Measurements from ENCODE around the gene RCAN1.
"Not testable (repeated sequence)": the region's sequence is repeated elsewhere in the genome, so short reads cannot be mapped to it uniquely, and the experiment has no call there.

Gene RCAN1

DNA sequence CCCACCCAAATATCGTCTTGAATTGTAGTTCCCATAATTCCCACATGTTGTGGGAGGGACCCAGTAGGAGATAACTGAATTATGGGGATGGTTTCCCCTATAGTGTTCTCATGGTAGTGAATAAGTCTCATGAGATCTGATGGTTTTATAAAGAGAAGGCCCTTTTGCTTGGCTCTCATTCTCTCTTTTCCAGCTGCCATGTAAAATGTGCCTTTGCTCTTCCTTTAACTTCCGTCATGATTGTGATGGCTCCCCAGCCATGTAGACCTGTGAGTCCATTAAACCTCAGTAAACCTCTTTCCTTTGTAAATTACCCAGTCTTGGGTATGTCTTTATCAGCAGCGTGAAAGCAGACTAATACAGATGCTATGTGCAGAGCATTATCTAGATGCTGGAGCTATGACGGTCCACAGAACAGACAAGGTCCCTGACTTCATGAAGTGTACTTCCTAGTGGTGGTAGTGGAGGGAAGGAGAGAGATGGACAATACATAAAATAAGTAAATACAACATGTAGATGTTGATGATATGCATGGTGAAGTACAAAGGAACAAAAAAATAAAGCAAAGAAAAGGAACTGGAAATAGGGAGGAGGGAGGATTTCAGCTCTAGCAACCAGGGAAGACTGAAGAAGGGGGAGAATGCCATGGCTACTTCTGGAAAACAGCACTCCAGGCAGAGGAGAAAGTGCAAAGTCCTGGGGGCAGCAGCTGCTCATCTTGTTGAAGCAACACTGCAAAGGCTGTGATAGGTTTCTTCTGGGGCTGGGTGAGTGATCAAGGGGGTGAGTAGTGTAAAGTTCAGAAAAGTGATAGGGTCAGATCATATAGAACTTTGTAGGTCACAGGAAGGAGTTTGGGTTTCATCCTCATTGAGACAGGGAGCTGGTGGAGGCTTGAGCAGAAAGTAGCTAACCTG is 6.8 kb upstream of the RCAN1 start:
- no peak for DNase-seq

DNA sequence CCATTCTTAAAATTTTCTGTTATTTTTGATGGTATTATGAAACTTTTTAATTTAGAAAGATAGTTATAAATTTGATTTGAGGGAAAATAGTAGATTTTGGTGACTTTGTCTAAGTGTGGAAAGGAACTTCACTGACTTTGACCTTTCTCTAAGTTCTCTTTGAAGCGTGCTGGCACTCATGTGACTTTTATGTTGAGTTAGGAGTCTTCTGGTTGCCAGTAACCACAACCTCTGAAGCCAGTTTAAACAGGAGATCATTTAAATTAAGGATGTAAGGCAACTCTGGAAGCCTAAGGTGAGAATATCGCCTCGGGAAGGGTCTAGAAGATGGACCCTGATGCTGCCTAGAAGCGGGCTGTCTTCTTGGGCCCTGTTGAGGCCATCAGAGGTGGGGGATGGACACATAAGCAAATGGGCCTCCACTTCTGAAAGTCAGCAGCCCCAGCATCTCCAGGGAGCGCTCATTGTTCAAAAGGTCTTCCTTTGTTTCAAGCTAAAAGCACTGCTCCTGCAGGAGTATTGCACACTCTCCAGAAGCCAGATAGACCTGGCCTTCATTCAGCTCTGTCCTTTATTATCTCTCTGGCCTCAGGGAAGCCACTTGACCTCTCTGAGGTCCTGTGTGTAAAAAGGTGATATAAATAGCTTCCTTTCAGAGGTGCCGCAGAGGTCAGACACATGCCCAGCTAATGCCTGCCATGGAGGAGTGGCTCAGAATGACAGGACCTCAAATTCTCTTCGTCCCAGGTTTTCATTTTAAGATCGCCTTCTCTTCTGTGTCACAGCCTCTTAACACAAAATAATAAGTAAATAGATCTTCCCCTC is 5.1 kb upstream of the RCAN1 start:
- DNase-seq, result no peak

DNA sequence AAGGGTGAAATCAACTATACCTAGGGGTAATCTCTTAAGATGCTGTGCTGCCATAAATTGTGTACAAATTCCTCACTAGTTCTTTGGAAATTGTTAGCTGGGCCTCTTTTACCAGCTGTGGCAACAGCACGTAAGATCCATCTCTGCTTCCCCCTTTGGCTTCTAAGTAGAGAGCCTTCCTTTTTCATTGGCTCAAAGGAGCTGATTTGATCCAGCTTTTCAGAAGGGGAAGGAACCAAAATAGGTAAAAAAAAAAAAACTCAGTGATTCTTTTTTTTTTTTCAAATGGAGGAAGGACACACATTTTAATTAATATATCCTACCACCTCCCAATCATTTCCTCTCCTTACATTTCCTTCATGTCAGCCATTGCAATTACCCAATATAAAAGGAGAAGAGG is 4.0 kb upstream of the RCAN1 start:
- DNase-seq, result no peak

DNA sequence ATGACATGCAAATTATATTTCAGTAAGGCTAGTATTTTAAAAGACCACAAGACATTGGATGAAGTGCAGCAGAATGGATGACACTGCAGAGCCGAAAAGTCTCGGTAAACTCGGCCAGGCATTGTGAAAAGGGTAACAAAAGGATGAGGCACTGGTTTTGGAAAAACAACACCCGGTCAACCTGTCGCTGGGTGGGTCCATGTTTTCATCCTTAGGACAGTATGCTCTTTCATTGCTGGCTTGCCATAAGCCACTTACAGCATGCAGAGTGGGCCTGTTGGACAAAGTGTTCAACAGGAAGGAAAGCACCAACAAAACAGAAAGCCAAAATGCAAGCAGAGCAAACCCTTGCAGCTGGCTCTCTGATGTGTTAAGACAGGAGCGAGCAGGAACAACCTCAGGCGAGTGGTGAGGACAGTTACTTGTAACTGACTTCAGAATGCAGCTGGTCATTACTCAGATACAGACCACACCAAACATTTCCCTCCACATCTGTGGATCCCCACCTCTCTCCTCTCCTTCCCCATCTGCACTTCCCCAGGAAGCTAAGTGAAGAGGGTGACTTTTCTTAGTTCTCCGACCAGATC is 2.9 kb upstream of the RCAN1 start:
- DNase-seq, result no peak

DNA sequence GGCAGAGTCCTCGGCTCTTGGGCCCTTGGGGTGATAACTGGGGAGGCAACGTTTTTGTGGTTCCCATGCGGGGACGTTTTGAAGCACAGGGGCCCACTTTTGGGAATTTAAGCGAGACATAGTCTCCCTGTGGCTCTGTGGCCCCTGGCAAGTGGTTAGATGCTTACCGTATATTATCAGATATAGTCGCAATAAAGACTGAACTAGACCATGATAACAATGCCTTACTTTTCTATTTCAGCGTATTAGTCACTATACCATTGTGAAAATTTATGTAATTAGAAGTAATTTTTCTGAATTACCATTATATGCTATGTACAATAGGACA is 538 bp upstream of the RCAN1 start:
- no peak for DNase-seq

DNA sequence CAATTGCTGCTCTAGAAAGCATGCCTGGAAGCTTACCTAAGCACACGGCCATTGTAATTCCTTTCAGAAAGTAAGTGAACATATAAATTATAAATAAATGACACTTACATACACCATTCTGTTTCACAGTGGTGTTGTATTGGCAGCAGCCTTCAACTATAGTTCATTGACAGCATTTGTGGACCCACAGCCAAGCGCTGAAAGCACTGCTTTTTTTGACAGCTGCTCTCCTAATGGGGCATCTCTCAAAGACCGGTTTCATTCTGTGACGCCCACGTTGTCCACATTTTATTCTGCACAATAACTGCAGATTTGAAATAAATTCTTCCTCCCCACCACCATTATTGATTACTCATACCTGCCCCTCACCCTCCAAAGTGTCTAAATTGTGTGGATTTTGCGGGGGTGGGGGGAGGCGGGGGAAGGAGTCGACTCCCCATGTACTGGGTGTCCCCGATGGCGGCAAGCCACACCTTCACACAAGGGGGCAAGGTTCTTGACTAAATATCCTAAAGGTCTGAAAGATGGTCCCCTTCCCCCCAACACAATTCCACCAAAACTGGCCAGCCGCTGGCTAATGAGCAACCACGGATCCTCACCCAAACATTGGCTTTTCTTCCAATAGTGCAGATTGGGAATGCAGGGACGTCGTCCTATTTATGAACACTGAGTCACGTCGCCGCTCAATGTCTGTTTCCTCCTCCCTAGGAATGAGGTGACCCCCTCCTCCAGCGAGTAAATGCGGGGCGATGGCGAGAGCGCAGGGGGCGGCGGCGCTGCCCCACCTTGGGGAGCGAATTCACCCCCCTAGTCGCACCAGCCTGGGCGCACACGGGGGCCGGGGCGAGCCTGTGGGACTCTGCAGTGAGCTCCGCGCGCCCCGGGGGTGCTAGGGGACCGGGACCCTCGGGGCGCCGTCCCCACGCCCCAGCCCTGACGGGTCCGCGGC is 960 bp downstream of the RCAN1 start:
- no peak for DNase-seq

DNA sequence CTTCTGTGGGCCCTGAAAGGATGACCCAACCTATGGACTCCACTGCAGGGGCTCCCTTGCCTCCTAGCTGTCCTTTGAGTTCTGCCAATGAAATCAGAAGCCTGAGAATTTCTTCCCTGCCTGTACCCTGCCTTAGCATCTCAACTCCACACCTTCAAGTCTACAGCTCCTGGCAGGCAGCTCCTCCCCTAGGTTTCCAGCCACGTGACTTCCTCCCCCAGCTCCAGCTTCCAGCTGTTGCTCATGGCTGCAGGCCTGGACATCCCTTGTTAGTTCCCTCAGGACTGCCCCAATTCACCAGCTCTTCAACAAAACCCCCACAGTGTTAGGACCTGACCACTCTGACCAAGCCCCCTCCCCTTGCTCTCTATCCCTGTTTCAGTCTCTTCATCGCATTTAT is 2.4 kb downstream of the RCAN1 start:
- no peak for DNase-seq

DNA sequence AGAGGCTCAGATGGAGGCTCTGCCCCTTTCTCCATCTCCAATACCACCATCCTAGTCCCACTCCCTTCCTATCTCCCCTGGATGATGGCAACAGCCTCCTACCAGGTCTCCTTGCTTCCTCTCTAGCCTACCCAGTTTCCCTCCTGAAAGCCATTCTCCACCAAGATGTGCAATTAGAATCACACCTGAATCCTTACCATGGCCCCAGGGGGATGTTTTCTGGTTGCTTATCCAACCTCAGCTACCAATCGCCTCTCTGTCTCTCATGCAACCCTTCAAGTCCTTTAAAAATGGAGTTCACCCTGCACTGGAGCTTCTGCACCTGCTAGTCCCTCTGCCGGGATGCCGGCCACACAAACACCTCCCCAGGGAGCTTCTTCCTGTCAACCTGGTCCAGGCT is 2.9 kb downstream of the RCAN1 start:
- DNase-seq, result no peak

DNA sequence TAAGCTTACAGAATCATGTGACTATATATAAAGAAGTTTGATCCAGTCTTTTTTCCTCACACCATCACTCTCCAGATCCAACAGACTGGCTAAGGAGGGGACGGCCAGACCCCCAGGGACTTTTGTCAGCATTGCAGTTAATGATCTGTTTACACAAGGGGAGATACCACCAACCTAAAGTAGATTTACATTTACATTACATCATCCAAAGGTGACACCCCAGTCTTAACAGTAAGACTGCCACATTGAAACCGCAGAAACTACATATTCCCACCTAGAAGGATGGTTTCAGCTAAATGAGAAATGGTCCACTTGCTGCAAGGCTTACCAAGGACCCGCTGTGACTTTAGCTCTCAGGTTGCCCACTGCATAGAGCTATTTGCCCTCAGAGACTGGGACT is 3.4 kb downstream of the RCAN1 start:
- no peak for DNase-seq

DNA sequence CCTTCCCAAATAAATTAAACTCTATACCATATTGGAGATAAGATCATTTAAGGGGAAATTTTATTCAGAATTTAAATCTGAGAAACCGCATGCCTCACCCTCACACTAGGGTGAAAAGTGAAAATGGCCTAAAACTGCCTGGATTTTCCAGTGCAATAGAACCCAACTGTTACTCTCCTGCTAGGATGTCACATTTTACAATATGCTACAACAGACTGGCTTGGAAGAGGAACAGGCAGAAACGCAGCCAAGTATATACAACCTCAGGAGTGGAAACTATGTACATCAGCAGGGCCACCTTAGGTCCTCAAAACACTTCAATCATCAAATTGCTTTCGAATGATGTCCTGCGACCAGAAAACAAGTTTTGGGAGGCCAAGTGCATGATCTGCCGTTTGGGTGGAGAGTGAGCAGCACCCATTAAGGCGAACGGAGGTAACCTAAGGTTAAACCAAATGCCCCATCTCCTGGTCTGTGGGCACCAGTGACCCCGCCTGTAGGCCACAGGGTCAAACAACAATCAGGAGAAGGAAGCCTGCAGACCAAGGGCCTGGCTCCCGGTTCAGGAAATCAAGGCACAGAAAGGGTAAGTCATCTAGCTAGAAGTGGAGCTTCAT is 4.9 kb downstream of the RCAN1 start:
- DNase-seq, result no peak

DNA sequence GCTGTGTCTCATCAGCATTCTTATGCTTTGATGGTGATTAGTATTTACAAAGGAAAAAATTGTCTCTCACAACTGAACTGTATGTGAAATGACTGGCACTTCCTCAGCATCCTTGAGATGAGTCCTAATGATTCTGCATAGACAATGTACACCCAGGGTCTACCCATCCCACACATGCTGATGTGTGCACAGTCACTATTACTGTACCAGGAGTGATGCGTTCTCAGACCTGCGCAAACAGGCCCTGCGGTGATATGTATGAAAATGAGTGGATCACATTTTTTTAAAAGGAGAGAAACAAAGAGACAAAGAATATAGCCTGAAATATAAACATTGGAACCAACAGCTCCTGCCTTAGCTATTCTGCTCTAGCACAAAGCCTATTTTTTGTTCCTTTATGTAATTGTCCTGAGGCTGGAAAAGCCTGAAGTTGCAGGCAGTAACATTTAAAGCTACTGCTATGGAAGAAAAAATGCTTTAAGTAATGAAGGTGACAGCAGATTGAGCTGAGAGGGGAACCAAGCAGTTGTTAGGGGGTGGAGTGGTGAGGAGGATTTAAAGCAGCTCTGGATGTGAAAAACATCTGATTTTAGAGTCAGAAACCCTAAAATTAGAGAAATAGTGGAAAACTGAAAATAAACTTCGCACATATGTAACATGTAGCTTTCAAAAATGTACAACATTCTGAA is 5.5 kb downstream of the RCAN1 start:
- DNase-seq, result no peak

DNA sequence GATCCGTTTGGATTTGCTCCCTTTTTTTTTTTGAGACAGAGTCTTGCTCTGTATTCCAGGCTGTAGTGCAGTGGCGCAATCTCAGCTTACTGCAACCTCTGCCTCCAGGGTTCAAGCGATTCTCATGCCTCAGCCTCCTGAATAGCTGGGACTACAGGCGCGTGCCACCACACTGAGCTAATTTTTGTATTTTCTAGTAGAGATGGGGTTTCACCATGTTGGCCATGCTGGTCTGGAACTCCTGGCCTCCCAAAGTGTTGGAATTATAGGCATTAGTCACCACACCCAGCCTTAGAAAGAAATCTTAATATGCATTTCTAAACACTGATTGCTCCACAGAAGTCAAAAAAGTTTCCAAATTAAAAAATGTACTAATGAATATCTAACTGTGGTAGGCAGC is 7.5 kb downstream of the RCAN1 start:
- DNase-seq, result not testable (repeated sequence)

DNA sequence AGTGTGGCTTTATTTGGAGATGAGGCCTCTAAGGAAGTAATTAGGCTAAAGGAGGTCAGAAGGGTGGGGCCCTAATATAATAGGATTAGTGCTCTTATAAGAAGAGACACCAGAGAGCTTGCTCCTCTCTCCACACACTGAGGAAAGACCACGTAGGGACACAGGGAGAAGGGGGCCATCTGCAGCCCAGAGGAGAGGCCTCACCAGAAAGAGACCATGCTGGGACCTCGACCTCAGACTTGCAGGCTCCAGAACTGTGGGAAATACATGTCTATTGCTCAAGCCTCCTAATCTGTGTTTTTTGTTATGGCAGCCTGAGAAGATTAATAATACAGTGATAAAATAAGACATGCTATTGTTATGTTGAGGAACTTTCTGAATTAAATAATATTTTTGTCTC is 8.3 kb downstream of the RCAN1 start:
- DNase-seq, result no peak

DNA sequence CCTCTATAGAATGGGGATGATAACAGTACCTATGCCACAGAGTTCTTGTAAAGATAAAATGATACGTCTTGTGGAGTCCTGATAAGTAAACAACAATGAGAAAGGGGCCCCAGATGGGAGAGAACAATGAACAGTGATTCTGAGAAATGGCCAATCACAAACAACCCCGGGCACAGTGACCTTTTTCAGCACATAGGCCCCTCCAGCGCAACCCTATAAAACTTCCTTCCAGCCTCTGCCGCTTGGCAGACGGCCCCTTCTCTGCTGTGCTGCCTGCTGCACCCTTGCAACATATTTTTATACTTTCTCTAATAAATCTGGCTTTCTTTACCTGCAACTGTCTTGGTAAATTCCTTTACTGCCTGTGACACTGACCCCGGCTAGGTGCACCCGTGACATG is 8.9 kb downstream of the RCAN1 start:
- DNase-seq, result no peak

DNA sequence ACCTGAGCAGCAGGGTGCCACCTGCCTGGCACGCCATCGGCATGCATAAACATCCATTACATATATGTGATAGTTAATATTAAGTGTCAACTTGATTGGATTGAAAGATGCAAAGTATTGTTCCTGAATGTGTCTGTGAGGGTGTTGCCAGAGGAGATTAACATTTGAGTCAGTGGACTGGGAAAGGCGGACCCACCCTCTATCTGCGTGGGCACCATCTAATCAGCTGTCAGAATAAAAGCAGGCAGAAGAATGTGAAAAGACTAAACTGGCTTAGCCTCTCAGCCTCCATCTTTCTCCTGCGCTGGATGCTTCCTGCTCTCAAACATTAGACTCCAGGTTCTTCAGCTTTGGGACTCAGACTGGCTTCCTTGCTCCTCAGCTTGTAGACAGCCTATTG is 10.0 kb downstream of the RCAN1 start:
- DNase-seq, result not testable (repeated sequence)

DNA sequence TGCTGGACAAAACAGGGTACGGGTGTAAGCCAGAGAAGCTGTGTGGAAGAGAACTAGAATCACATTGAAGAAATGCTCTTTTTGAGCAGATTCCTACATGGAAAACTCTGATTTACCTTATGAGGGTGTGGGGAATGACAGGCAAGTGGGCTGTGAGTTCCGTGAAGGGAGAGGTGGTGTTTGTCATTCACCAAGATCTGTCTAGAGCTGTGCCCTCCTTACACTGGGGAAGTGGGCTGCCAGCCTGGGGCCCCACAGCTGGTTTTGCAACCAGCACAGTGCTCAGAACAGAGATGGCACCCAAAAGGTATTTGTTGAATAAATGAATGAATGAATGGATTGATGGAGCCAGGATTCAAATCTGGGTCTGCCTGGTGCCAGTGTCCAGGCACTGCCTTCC is 10.4 kb downstream of the RCAN1 start:
- DNase-seq, result no peak

DNA sequence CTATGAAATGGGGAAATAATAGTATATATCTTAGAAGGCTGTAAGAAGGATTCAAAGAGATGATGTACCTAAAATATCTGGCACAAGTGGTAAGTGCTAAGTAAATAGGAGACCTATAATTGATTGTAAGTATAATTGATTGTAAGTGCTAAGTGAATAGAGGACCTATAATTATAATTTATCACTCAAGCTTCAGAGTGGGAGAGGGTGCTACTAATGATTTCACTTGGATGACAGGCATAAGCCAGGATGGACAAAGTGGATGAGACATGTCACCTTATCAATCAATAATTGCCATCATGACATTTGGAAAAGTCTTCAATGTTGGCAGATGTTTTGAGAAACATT is 11.2 kb downstream of the RCAN1 start:
- DNase-seq, result no peak

DNA sequence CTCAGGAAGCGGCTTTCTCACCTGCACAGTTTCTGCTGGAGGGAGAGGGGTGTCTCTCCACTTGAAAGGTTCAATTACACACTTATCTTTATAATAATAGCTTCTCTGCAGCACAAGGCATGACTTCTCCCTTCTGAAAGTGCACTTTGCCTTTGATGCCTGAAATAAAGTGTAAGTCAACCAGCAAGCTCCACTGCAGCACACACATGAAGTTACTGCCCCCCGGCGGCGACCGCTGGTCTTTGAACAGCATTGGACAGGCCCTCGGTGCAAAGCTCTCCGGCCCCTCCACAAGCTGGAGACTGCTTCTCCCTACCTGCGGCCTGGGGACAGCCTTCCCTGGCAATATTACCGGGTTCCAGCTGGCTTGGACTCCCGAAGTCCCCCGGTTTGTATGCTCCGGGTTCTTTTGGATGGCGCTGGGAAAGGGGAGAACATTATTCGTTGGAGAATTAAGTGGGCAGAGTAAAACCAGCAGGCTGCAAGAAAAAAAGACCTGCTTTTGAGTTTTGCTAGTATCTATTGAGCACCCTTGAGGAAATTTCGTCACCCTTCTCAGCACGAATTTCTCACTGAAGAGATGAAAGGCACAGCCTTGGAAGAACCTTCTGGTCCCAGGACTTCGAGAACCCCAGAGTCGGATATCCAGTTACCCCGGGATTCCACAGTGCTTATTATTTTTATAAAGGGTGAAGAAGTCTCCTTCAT is 11.8 kb downstream of the RCAN1 start:
- DNase-seq, result no peak

DNA sequence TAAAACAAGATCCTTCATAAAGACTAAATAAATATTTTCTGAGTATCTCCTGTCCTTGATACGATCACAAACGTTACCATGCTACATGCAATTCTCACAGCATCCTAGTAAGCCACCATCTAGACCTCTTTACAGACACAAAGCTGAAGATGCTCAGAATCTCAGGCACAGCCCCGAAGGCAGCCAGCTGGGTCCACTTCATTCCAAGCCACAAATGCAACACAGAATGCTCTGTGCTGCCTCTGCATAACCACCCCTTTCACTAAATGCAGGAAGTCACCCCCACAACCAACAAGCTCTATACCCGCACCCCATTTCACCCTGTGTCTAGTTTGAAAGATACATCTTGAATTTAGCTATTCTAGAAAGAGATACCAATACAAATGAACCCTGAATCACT is 12.9 kb downstream of the RCAN1 start:
- no peak for DNase-seq

DNA sequence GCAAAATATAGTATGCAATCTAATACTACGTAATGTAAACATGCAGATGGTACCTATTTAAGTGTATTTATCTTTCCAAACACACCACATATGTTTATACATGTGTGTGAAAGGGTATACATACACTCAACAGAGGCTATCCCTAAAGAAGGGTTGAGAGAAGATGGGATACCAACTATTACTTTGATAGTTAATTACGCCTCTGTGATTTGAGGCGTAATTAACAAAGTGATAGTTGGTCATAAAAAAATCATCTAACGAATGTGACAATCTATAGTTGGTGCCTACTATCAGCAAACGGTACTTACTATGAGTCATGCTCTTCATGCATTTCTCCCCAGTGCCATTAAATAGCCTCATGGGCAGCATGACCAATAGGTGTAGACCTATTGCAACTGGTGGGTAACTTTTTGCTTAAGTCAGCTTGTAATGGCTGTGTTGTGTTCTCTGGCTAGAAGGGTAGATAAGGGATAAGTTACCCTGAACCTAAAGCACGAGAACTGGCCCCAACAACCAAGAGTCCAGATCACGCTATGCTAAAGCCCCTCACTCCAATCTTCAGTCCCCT is 15.3 kb downstream of the RCAN1 start:
- no peak for DNase-seq

DNA sequence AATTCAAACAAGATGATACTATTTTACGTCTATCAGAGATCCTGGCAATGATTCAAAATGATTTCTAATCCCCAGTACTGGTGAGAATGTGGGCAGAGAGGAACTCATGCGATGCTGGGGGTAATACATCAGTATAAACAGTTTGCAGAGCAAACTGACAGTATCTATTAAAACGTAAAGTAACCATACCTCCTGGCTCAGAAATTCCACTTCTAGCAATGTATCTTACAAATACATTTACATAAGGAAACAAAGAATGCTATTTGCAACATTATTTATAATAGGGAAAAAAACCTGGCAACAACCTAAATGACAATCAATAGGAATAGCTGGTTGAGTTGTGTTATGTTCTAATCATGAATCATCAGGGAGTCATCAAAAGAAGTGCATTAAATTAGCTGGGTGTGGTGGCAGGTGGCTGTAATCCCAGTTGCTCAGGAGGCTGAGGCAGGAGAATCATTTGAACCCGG is 15.9 kb downstream of the RCAN1 start:
- no peak for DNase-seq

All from GF-D8 (cell line).